Measurements from ENCODE around the gene MAP1S.
"Not testable (repeated sequence)": the region's sequence is repeated elsewhere in the genome, so short reads cannot be mapped to it uniquely, and the experiment has no call there.

Gene MAP1S

DNA sequence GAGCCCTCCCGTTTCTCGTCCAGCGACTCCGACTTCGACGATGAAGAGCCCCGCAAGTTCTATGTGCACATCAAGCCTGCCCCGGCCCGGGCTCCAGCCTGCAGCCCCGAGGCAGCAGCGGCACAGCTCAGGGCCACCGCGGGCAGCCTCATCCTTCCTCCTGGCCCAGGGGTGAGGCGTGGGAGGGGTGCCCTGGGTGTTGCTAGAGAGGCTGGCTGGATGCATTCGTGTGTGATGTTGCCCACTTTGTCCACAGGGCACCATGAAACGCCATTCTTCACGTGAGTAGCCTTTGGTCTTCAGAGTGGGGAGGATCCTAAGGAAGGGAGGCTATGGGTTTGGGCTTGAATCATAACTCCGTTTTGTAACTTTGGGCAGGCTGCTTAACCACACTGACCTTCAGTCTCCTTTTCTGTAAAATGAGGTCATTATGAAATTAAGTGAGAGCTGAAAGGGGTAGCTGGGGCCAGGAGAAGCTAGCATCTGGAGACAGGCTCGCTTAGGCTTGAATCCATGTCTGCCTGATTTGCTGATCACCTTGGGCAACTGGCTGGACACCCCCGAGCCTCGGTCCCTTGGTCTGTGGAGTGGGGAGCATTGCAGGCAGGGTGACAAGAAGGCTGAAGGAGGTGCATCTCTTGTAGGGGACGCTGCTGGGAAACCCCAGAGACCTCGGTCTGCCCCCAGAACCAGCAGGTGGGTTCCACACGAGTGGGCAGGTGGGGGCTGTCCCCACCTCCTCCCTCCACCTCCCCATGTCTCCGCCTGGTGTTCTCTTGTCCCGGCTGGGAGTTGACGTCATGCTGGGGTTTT lies 56.9 kb downstream of the MAP1S start:
- H3K27me3 ChIP-seq (ENCODE audit: insufficient read depth, low read length, poor library complexity), result no peaks in the 10 kb centered on the region
- peaks cover 7% of the 10 kb centered on the region for H4K20me1 ChIP-seq (ENCODE audit: insufficient read depth, low read length)
- no peak overlapping the region for H3K9ac ChIP-seq (ENCODE audit: low read depth, low read length)
- H3K4me2 ChIP-seq (ENCODE audit: insufficient read depth, low read length), result no peak overlapping the region
- no peak overlapping the region for H3K4me3 ChIP-seq (ENCODE audit: low read depth in 1 of 2, low read length in 2 of 2)
- no peaks in the 10 kb centered on the region for H3K9me3 ChIP-seq (ENCODE audit: insufficient read depth, low read length, severe bottlenecking)
- no peaks in the 10 kb centered on the region for H3K4me1 ChIP-seq (ENCODE audit: insufficient read depth, low read length)
- H3K79me2 ChIP-seq (ENCODE audit: insufficient read depth, low read length), result no peaks in the 10 kb centered on the region
- no peak overlapping the region for H3K27ac ChIP-seq (ENCODE audit: low read length)
- H2AFZ ChIP-seq (ENCODE audit: low read depth, low read length), result no peak overlapping the region
- TF ChIP-seq, protein P1, sequence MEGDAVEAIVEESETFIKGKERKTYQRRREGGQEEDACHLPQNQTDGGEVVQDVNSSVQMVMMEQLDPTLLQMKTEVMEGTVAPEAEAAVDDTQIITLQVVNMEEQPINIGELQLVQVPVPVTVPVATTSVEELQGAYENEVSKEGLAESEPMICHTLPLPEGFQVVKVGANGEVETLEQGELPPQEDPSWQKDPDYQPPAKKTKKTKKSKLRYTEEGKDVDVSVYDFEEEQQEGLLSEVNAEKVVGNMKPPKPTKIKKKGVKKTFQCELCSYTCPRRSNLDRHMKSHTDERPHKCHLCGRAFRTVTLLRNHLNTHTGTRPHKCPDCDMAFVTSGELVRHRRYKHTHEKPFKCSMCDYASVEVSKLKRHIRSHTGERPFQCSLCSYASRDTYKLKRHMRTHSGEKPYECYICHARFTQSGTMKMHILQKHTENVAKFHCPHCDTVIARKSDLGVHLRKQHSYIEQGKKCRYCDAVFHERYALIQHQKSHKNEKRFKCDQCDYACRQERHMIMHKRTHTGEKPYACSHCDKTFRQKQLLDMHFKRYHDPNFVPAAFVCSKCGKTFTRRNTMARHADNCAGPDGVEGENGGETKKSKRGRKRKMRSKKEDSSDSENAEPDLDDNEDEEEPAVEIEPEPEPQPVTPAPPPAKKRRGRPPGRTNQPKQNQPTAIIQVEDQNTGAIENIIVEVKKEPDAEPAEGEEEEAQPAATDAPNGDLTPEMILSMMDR (IDR thresholded peaks at IDR 0.05; ENCODE audit: borderline replicate concordance, extremely low read depth, low read length, poor library complexity, severe bottlenecking), result no peak
- TF ChIP-seq EZH2 (IDR thresholded peaks at IDR 0.05; ENCODE audit: borderline replicate concordance, low read depth, low read length, severe bottlenecking), result no peak
- peaks cover 64% of the 10 kb centered on the region for H3K36me3 ChIP-seq (ENCODE audit: insufficient read depth, low read length)
- DNase-seq (no peak), ATAC-seq (ENCODE audit: insufficient read depth, low read depth) (no peak)

DNA sequence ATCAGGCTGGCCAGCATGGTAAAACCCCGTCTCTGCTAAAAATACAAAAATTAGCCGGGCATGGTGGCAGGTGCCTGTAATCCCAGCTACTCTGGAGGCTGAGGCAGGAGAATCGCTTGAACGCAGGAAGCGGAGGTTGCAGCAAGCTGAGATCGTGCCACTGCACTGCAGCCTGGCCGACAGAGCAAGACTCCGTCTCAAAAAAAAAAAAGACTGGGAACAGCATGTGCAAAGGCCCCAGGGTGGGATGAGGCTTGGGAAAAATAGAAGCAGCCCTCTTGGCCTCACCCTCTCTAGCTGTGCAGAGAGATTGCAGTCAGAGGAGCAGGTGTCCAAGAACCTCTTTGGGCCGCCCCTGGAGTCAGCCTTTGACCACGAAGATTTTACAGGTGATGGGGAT lies 58.6 kb downstream of the MAP1S start:
- not testable (repeated sequence) for H3K4me1 ChIP-seq (ENCODE audit: insufficient read depth, low read length); H3K27ac ChIP-seq (ENCODE audit: low read length); H3K9me3 ChIP-seq (ENCODE audit: insufficient read depth, low read length, severe bottlenecking); H2AFZ ChIP-seq (ENCODE audit: low read depth, low read length); ATAC-seq (ENCODE audit: insufficient read depth, low read depth); DNase-seq; H3K79me2 ChIP-seq (ENCODE audit: insufficient read depth, low read length); H3K27me3 ChIP-seq (ENCODE audit: insufficient read depth, low read length, poor library complexity); H3K4me2 ChIP-seq (ENCODE audit: insufficient read depth, low read length); H3K4me3 ChIP-seq (ENCODE audit: low read depth in 1 of 2, low read length in 2 of 2); H3K9ac ChIP-seq (ENCODE audit: low read depth, low read length); H4K20me1 ChIP-seq (ENCODE audit: insufficient read depth, low read length)
- H3K36me3 ChIP-seq (ENCODE audit: insufficient read depth, low read length), result peaks cover 67% of the 10 kb centered on the region

DNA sequence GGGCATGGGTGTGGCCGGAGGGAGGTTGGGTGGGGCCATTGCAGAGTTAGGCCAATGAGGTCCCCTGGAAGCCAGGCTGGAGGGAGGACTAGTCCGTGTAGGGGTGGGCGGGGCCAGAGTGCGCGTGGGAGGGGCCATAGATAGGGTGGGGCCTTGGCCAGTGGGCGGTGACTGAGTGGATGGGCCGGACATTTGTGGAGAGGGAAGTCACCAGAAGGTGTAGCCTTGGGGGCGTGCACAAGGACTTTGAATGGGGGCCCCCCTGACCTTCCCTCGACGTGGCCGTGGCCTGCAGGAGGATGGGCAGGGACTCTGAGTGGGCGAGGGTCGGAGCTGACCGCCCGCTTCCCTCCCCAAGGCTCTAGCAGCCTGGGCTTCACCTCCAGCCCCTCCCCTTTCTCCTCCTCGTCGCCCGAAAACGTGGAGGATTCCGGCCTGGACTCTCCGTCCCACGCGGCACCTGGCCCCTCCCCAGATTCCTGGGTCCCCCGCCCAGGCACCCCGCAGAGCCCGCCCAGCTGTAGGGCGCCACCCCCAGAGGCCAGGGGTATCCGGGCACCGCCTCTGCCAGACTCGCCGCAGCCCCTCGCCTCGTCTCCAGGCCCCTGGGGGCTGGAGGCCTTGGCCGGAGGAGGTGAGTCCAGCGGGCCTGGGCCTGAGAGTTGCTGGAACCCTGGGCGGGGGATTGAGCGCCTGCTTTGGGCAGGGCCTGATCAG lies 59.1 kb downstream of the MAP1S start:
- Histone ChIP-seq H3K9me3 (ENCODE audit: insufficient read depth, low read length, severe bottlenecking) (no peaks in the 10 kb centered on the region), H3K36me3 (ENCODE audit: insufficient read depth, low read length) (peaks cover 64% of the 10 kb centered on the region), H4K20me1 (ENCODE audit: insufficient read depth, low read length) (peaks cover 7% of the 10 kb centered on the region), H3K27me3 (ENCODE audit: insufficient read depth, low read length, poor library complexity) (no peaks in the 10 kb centered on the region), H3K9ac (ENCODE audit: low read depth, low read length) (no peak overlapping the region), H3K79me2 (ENCODE audit: insufficient read depth, low read length) (no peaks in the 10 kb centered on the region), H3K4me3 (ENCODE audit: low read depth in 1 of 2, low read length in 2 of 2) (no peak overlapping the region), H3K27ac (ENCODE audit: low read length) (no peak overlapping the region), H2AFZ (ENCODE audit: low read depth, low read length) (no peak overlapping the region), H3K4me2 (ENCODE audit: insufficient read depth, low read length) (no peak overlapping the region), H3K4me1 (ENCODE audit: insufficient read depth, low read length) (no peaks in the 10 kb centered on the region)
- TF ChIP-seq, protein P1 (IDR thresholded peaks at IDR 0.05; ENCODE audit: borderline replicate concordance, extremely low read depth, low read length, poor library complexity, severe bottlenecking), result no peak
- no peak for TF ChIP-seq EZH2 (IDR thresholded peaks at IDR 0.05; ENCODE audit: borderline replicate concordance, low read depth, low read length, severe bottlenecking)
- peak; percentile 58 for DNase-seq
- peak; percentile 75 for ATAC-seq (ENCODE audit: insufficient read depth, low read depth)

All from DND-41 (cell line).